Measurements from ENCODE around the gene ZNF513.

- no peak for TF ChIP-seq POLR2A (IDR thresholded peaks at IDR 0.05; ENCODE audit: low read depth, low read length)
- no peak for TF ChIP-seq POU2F2 (IDR thresholded peaks at IDR 0.05; ENCODE audit: low read depth, low read length)
- TF ChIP-seq POLR2AphosphoS5 (IDR thresholded peaks at IDR 0.05; ENCODE audit: low read depth, low read length) = no peak
Measured at GRCh38 chr2:27378809-27379290, 1.7 kb downstream of the ZNF513 start.
